ENCODE data around the gene ZBTB7A.
A peak's percentile ranks its signal among the peaks of the same experiment; 100 is the strongest.

Gene ZBTB7A

DNA sequence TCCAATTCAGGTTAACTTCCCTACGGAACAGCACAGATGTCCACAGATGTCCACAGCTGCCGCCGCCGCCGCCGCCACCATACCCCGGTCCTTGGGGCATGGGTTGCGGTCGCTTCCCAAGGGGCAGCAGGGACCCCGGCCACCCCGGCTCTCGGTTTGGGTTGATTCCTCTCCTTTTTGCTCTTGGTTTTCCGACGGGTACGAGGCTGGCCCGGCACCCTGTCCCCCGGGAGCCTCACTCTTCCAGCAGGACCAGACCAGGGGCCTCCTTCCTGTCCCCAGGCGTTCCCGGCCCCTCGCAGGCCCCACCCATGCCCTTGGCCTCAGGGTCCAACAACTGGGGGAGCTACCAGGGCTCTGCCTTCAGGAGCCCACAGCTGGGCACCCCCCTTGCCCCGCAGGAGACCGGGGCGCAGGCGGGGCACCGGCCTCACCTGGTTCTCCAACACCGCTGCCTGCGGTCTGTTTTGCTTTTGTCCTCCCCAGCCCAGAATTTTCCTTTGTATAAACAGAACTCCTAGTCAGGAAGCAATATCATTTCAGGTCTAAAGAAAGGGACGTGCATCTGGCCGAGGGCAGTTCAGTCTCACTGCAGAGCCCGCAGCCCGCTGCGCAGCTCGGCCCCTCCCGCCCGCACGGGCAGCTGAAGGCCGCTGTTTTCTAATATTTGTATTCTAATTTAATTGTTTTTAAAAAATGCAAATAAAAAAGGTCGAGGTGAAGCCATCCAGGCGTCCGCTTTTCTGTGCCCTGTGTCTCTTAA lies 27.9 kb downstream of the ZBTB7A start:
- 93% methylated on average over 31 of the region's 40 CpGs for WGBS
- no peak for DNase-seq
- H3K4me2 ChIP-seq (ENCODE audit: low read length, poor library complexity, severe bottlenecking): no peak overlapping the region

DNA sequence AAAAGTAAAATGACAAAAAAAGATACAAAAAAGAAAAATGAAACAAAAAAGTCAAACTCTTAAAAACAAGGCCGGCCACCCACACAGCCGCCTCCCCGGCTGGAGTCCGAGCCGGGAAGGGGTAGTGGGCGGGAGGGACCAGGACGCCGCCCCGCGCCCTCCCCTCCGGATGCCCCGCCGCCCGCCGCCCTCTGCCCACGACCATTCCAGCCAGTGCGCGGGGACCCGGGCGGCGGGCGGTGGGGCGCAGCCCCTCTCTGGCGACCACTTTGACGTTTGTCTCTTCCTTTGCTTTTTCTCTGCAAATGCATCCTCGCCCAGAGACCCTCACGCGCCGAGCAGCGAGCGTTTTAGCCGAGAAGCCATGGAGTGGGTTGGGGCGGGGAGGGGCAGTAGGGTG lies 28.6 kb downstream of the ZBTB7A start:
- Histone ChIP-seq H3K27ac (ENCODE audit: low read length, poor library complexity, severe bottlenecking) (no peak overlapping the region), H3K9me3 (ENCODE audit: control insufficient read depth, low read length) (no peaks in the 10 kb centered on the region), H3K27me3 (ENCODE audit: control insufficient read depth in 1 of 2, insufficient read depth in 1 of 2, low read length in 2 of 2) (no peaks in the 10 kb centered on the region), H2BK5ac (ENCODE audit: low read depth, low read length, poor library complexity, severe bottlenecking) (no peak overlapping the region), H3K4me3 (ENCODE audit: insufficient read depth in 1 of 2, low read depth in 1 of 2, low read length in 2 of 2) (no peak overlapping the region), H3K9ac (ENCODE audit: low read length) (no peak overlapping the region), H2BK12ac (ENCODE audit: low read length in 2 of 2) (no peak overlapping the region), H3K4ac (ENCODE audit: low read depth in 1 of 2, low read length in 2 of 2) (no peak overlapping the region), H3K18ac (ENCODE audit: low read depth in 1 of 2, low read length in 2 of 2) (no peak overlapping the region), H2AFZ (ENCODE audit: low read depth, low read length) (no peak overlapping the region), H3K36me3 (ENCODE audit: control insufficient read depth in 1 of 2, insufficient read depth in 2 of 2, low read depth in 1 of 2, low read length in 2 of 2) (peaks cover 63 to 85% of the 10 kb centered on the region in 2 experiments), H3K14ac (ENCODE audit: low read length in 2 of 2) (no peak overlapping the region), H2AK5ac (ENCODE audit: low read length, severe bottlenecking) (no peak overlapping the region), H3K4me1 (ENCODE audit: control insufficient read depth, insufficient read depth, low read depth, low read length) (peaks cover 11% of the 10 kb centered on the region), H2BK15ac (ENCODE audit: low read depth, poor library complexity, severe bottlenecking) (no peak overlapping the region), H4K8ac (ENCODE audit: low read length) (no peak overlapping the region), H3K23ac (ENCODE audit: low read length in 2 of 2) (no peak overlapping the region), H3K79me1 (replicated peaks; ENCODE audit: low read length, poor library complexity, severe bottlenecking) (peaks cover 33% of the 10 kb centered on the region), H4K91ac (ENCODE audit: low read length) (no peak overlapping the region), H3K4me2 (ENCODE audit: low read length, poor library complexity, severe bottlenecking) (no peak overlapping the region), H2BK120ac (ENCODE audit: low read depth, low read length) (no peak overlapping the region)
- 97% methylated on average over 33 of the region's 33 CpGs for WGBS
- no peak for DNase-seq

More for the DNA sequence above, 27.9 kb downstream of the ZBTB7A start:
- Histone ChIP-seq H3K27me3 (ENCODE audit: control insufficient read depth in 1 of 2, insufficient read depth in 1 of 2, low read length in 2 of 2) (no peaks in the 10 kb centered on the region), H3K4ac (ENCODE audit: low read depth in 1 of 2, low read length in 2 of 2) (no peak overlapping the region), H2AK5ac (ENCODE audit: low read length, severe bottlenecking) (no peak overlapping the region), H4K91ac (ENCODE audit: low read length) (no peak overlapping the region), H2BK15ac (ENCODE audit: low read depth, poor library complexity, severe bottlenecking) (no peak overlapping the region), H2BK5ac (ENCODE audit: low read depth, low read length, poor library complexity, severe bottlenecking) (no peak overlapping the region), H3K9ac (ENCODE audit: low read length) (no peak overlapping the region), H3K4me3 (ENCODE audit: insufficient read depth in 1 of 2, low read depth in 1 of 2, low read length in 2 of 2) (no peak overlapping the region), H3K79me1 (replicated peaks; ENCODE audit: low read length, poor library complexity, severe bottlenecking) (peaks cover 31% of the 10 kb centered on the region), H3K14ac (ENCODE audit: low read length in 2 of 2) (no peak overlapping the region), H3K18ac (ENCODE audit: low read depth in 1 of 2, low read length in 2 of 2) (no peak overlapping the region), H3K36me3 (ENCODE audit: control insufficient read depth in 1 of 2, insufficient read depth in 2 of 2, low read depth in 1 of 2, low read length in 2 of 2) (peaks cover 55 to 78% of the 10 kb centered on the region in 2 experiments), H2AFZ (ENCODE audit: low read depth, low read length) (no peak overlapping the region), H2BK120ac (ENCODE audit: low read depth, low read length) (no peak overlapping the region), H3K23ac (ENCODE audit: low read length in 2 of 2) (no peak overlapping the region), H3K9me3 (ENCODE audit: control insufficient read depth, low read length) (no peaks in the 10 kb centered on the region), H2BK12ac (ENCODE audit: low read length in 2 of 2) (no peak overlapping the region), H3K4me1 (ENCODE audit: control insufficient read depth, insufficient read depth, low read depth, low read length) (peaks cover 11% of the 10 kb centered on the region), H3K27ac (ENCODE audit: low read length, poor library complexity, severe bottlenecking) (no peak overlapping the region), H4K8ac (ENCODE audit: low read length) (no peak overlapping the region)

DNA sequence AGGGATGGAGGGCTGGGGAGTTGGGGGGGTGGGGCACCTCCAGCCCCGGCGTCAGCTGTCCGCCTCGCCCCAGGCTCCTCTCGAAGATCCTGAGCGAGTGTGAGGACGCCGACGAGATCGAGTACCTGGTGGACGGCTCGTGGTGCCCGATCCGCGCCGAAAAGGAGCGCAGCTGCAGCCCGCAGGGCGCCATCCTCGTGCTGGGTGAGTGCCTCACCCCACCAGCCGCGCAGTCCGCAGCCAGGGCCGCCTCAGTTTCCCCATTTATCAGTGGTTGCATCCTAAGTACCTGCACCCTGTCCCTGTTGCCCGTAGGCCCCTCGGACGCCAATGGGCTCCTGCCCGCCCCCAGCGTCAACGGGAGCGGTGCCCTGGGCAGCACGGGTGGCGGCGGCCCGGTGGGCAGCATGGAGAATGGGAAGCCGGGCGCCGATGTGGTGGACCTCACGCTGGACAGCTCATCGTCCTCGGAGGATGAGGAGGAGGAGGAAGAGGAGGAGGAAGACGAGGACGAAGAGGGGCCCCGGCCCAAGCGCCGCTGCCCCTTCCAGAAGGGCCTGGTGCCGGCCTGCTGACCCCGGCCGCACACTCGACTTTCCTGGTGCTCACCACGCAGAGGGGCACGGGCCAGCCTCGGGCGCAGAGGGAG lies 29.3 kb downstream of the ZBTB7A start:
- Histone ChIP-seq H3K4me3 (ENCODE audit: insufficient read depth in 1 of 2, low read depth in 1 of 2, low read length in 2 of 2) (no peak overlapping the region), H2BK15ac (ENCODE audit: low read depth, poor library complexity, severe bottlenecking) (no peak overlapping the region), H3K4ac (ENCODE audit: low read depth in 1 of 2, low read length in 2 of 2) (no peak overlapping the region), H3K18ac (ENCODE audit: low read depth in 1 of 2, low read length in 2 of 2) (no peak overlapping the region), H2AK5ac (ENCODE audit: low read length, severe bottlenecking) (no peak overlapping the region), H2BK5ac (ENCODE audit: low read depth, low read length, poor library complexity, severe bottlenecking) (no peak overlapping the region), H2BK120ac (ENCODE audit: low read depth, low read length) (no peak overlapping the region), H3K4me2 (ENCODE audit: low read length, poor library complexity, severe bottlenecking) (no peak overlapping the region), H3K14ac (ENCODE audit: low read length in 2 of 2) (no peak overlapping the region), H2AFZ (ENCODE audit: low read depth, low read length) (no peak overlapping the region), H4K91ac (ENCODE audit: low read length) (peak overlapping the region; percentile 65), H4K8ac (ENCODE audit: low read length) (peak overlapping the region; percentile 32), H3K27me3 (ENCODE audit: control insufficient read depth in 1 of 2, insufficient read depth in 1 of 2, low read length in 2 of 2) (no peaks in the 10 kb centered on the region), H3K36me3 (ENCODE audit: control insufficient read depth in 1 of 2, insufficient read depth in 2 of 2, low read depth in 1 of 2, low read length in 2 of 2) (peaks cover 64 to 86% of the 10 kb centered on the region in 2 experiments), H3K27ac (ENCODE audit: low read length, poor library complexity, severe bottlenecking) (no peak overlapping the region), H3K23ac (ENCODE audit: low read length in 2 of 2) (no peak overlapping the region), H3K79me1 (replicated peaks; ENCODE audit: low read length, poor library complexity, severe bottlenecking) (peaks cover 29% of the 10 kb centered on the region), H3K9me3 (ENCODE audit: control insufficient read depth, low read length) (no peaks in the 10 kb centered on the region), H2BK12ac (ENCODE audit: low read length in 2 of 2) (no peak overlapping the region), H3K4me1 (ENCODE audit: control insufficient read depth, insufficient read depth, low read depth, low read length) (peaks cover 9% of the 10 kb centered on the region), H3K9ac (ENCODE audit: low read length) (no peak overlapping the region)
- 95% methylated on average over 53 of the region's 54 CpGs for WGBS
- DNase-seq: no peak

DNA sequence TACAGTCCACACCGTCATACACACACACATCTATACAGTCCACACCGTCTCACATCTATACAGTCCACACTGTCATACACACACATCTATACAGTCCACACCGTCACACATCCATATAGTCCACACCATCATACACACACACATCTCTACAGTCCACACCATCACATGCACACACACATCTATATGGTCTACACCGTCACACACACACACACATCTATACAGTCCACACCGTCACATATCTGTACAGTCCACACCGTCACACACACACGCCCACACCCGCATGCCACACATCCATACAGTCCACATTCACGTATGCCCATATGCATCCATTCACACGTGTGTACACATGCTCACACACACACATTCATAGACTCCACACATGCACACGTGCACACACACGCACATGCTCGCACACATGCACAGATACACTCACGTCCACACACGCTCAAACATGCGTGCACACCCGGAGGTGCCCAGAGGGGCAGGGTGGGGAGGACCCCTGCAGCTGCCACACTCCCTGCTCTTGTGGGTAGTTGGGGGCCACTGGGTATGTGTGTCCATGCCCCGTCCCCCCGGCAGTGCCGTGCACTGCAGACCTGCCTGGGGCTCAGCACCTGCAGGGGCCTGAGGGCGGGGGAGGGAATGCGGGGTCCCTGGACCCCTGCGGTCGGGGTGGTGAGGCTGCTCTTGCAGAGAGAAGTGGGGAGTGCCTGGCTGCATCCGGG lies 30.0 kb downstream of the ZBTB7A start:
- no peak overlapping the region for H2BK12ac ChIP-seq (ENCODE audit: low read length in 2 of 2)
- no peak overlapping the region for H3K14ac ChIP-seq (ENCODE audit: low read length in 2 of 2)
- H3K9ac ChIP-seq (ENCODE audit: low read length): no peak overlapping the region
- H3K4me1 ChIP-seq (ENCODE audit: control insufficient read depth, insufficient read depth, low read depth, low read length): peaks cover 11% of the 10 kb centered on the region
- no peak overlapping the region for H3K4me3 ChIP-seq (ENCODE audit: insufficient read depth in 1 of 2, low read depth in 1 of 2, low read length in 2 of 2)
- H2BK120ac ChIP-seq (ENCODE audit: low read depth, low read length): no peak overlapping the region
- no peak overlapping the region for H3K23ac ChIP-seq (ENCODE audit: low read length in 2 of 2)
- no peak overlapping the region for H3K4me2 ChIP-seq (ENCODE audit: low read length, poor library complexity, severe bottlenecking)
- no peak overlapping the region for H3K4ac ChIP-seq (ENCODE audit: low read depth in 1 of 2, low read length in 2 of 2)
- H2AK5ac ChIP-seq (ENCODE audit: low read length, severe bottlenecking): no peak overlapping the region
- H3K27ac ChIP-seq (ENCODE audit: low read length, poor library complexity, severe bottlenecking): no peak overlapping the region
- no peak overlapping the region for H2AFZ ChIP-seq (ENCODE audit: low read depth, low read length)
- 98% methylated on average over 24 of the region's 25 CpGs for WGBS
- H2BK5ac ChIP-seq (ENCODE audit: low read depth, low read length, poor library complexity, severe bottlenecking): no peak overlapping the region
- DNase-seq: no peak
- peaks cover 59 to 86% of the 10 kb centered on the region in 2 experiments for H3K36me3 ChIP-seq (ENCODE audit: control insufficient read depth in 1 of 2, insufficient read depth in 2 of 2, low read depth in 1 of 2, low read length in 2 of 2)
- H4K8ac ChIP-seq (ENCODE audit: low read length): no peak overlapping the region
- H2BK15ac ChIP-seq (ENCODE audit: low read depth, poor library complexity, severe bottlenecking): no peak overlapping the region
- no peaks in the 10 kb centered on the region for H3K9me3 ChIP-seq (ENCODE audit: control insufficient read depth, low read length)
- H3K18ac ChIP-seq (ENCODE audit: low read depth in 1 of 2, low read length in 2 of 2): no peak overlapping the region
- no peak overlapping the region for H4K91ac ChIP-seq (ENCODE audit: low read length)
- H3K27me3 ChIP-seq (ENCODE audit: control insufficient read depth in 1 of 2, insufficient read depth in 1 of 2, low read length in 2 of 2): no peaks in the 10 kb centered on the region
- H3K79me1 ChIP-seq (replicated peaks; ENCODE audit: low read length, poor library complexity, severe bottlenecking): peaks cover 31% of the 10 kb centered on the region

Data from mesenchymal stem cell (in vitro differentiated cells and primary cell).